Activated T-cell treated with anti-CD3 and anti-CD28 coated beads for 24 hours (primary cell): ENCODE measurements around the gene PPP1R12A.

Experiments used
- DNase-seq: peaks from one replicate; pipeline ENCODE4 v3.0.0-alpha.2; 2020; ENCODE audit warnings: low read depth

The PPP1R12A gene

GRCh38 chr12:79766705-79767464 is 168.0 kb downstream of the PPP1R12A start:
- DNase-seq: no peak

DNA sequence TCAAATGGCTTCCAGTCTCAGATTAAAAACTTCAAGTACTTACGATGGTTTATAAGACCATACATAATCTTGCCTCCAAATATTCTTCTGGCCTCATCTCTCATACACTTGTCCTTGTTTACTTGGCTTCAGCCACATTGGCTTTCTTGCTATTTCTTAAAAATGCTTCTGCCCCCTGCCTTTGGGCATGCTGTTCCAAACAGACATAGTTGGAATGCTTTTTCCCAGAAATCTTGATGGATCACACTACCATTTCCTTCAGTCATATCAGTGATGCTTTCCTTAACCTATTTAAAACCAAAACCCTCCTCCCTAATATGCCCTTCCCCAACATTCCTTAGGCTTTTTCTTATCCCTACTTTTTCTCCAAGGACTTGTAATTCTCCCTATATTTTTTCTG is 169.7 kb downstream of the PPP1R12A start:
- DNase-seq: no peak

DNA sequence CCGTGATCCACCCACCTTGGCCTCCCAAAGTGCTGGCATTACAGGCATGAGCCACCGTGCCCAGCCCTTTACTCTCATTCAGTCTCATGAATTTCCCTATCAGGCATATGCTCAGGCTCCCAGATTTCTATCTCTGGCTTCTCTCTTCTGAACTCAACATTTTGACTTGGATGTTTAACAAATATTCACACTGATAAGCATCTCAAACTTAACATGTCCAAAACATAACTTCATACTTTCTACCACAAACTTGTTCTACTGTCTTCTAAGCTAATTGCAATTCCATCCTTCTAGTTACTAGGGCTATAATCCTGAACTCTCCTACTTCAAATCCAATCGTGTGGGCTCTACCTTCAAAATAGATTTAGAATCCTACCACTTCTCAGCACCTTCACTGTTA is 170.3 kb downstream of the PPP1R12A start:
- no peak for DNase-seq

DNA sequence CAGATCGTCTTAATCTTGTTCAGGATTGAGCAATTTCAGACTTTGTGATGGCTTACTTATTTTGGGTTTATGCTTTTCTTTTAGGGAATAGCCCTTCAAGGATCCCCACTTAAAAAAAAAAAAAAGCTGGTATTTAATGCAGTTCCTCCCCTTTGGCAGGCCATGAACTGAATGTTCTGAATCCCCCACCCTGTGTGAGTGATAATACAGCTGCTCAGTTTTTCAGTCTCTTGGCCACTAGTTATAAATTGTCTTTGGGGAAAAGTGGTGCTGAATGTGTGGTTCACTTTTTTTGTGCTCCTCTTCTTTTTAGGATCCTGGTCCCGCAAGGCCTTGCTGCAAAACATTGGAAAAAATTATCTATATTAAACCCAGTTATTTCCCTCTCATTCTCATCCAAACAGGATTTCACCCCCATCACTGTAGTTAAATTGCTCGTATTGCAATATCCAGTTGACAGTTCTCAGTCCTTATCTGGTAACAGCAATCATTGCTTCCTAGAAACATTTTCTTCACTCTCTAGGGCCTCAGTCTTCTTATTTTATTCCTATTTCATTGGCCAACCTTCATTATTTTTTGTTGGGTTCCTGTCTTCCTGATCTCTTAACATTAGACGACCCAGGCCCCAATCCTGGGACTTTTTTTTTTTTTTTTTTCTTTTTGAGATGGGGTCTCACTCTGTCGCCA is 171.0 kb downstream of the PPP1R12A start:
- DNase-seq: no peak

GRCh38 chr12:79761341-79761740 is 173.6 kb downstream of the PPP1R12A start:
- no peak for DNase-seq

GRCh38 chr12:79747274-79747673 is 187.6 kb downstream of the PPP1R12A start:
- no peak for DNase-seq

DNA sequence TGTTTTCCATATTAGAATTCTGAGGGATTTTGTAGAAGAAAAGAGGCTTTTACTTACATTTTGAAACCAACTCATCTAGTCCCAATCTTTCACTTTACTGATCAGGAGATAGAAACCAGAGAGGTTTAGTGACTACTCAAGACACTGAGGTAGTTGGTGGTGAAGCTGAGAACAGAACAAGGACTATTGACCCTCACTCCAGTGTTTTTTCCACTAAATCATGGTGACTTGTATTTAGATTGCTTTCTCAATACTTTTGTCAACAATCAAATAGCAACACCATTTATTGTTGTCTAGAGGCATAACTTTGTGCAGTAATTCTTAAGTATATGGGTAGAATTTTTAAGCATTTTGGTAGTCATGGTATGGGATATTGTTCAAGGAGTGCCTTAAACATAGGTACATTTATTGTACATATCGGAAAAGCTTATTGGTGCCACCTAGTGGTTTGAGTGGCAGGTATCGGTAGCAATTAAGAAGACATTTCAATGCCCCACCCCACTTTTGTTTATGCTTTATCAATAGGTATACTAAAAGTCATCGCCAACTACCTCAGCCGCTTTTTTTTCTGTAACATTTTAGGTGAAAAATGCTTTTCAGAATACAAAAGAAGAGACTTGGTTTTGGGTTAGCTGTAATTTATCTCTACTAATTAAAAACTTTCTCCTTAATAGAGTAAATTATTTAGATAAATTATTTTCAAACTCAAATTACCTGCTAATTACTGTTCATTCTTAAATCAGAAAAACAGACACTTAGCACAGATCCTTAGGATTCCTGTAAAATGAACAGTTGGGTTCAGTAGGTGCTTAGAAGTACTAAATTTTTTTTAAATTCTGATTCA is 196.8 kb downstream of the PPP1R12A start:
- no peak for DNase-seq

- DNase-seq: no peak
Observed at GRCh38 chr12:79732638-79733037, 202.3 kb downstream of the PPP1R12A start.

GRCh38 chr12:79725987-79726386 is 208.9 kb downstream of the PPP1R12A start:
- DNase-seq: no peak
